Panc1 (cell line): ENCODE results near the gene TMCO4. TPM values are rescaled to one million over a fixed set of nuclear protein-coding genes. Genes with fewer than 3 reads are reported as not detected.

Experiments
- total RNA-seq: library from RNA; stranded (reverse); gene quantifications from one replicate; pipeline ENCODE4 v1.2.1, GENCODE V29; 2021; ENCODE audit not compliant: unreplicated experiment

The TMCO4 gene
- total RNA-seq, 1 experiment from 2014 or later = 13.2 TPM

Other genes starting within 250 kb of the TMCO4 start
- gene NBL1, start 155.6 kb downstream of the TMCO4 start, total RNA-seq = 191 TPM
- gene HTR6, start 135.0 kb downstream of the TMCO4 start, total RNA-seq = 0.10 TPM
- gene RNF186, start 15.4 kb upstream of the TMCO4 start, total RNA-seq = not detected
- 14.1 TPM for gene OTUD3, start 82.5 kb upstream of the TMCO4 start, total RNA-seq
- not detected for gene PLA2G2E, start 123.7 kb upstream of the TMCO4 start, total RNA-seq
- not detected for gene PLA2G2A, start 179.7 kb upstream of the TMCO4 start, total RNA-seq